ENCODE data around the gene PTPN6.

PTPN6 gene

DNA sequence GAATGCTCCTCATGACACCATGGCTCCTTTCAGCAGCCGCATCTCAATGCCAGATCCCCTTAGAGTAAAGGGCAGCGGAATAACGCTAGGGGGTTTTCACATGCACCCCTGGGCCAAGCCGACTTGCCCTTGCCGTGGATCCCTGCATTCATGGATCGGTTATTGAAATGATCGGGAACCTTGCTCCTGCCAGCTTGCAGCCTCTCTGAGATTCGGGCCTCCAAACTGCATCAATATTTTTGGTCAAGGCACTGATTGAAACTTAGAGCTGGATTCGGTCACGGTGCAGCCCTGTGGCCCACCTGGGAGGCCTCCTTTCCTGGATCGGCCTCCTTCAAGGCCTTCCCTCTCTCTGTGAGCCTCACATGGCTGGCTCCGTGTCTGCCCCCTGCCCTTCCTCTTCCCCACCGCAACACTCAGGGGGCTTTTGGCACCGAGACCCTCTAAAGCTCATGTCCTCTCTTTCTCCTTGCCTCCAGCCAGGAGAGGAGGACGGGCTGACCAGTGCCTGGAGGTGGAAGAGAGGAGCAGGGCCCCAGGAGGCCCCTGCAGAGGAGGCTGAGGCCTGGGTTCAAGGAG is 1.8 kb downstream of the PTPN6 start:
- DNase-seq, result no peak
- in situ Hi-C loops (cut with MboI; ENCODE audit: low pct_unique_long_range_greater_than_20kb, low sequenced_read_pairs), result no loop called here

DNA sequence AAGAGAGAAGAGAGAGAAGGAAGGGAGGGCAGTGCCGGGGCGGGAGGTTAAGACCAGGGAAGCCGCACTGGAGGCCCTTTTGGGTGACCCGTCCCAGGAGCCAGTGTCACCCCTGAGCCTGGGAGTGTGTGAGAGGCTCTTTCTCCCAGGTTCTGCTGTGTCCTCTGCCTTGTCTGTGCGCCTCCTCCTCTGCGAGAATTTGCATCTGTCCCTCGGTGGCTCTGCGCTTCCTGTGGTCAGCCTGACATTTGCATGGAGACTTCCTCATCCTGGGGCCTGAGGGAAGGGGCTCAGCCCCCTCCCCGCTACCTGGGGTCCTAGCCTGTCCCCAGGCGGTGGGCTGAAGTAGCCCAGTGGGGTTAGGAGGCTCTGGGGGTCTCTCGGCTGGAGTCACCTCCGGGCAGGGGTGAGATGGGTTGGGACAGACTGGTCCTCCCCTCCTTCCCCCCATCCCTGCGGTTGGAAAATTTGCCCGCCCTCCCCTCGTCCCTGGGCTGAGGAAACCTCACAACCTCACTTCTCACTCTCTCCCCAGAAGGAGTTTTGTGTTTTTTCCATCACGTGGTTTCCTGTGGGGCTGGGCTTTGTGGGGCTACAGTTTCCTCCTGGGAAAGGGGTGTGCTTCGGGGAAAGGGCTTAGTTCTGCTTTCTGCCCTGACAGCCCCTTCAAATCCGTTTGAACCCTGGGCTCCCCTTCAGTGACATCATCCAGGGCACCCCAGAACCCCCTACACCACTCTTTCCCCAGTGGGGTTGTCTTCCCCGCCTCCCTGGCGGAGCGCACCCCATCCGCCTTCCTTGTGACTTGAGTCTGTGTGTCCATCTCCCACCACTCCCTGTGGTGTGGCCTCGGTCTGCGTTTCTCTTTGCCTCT is 2.5 kb downstream of the PTPN6 start:
- DNase-seq, result peak; percentile 98
- in situ Hi-C loops (cut with MboI; ENCODE audit: low pct_unique_long_range_greater_than_20kb, low sequenced_read_pairs), result no loop called here

DNA sequence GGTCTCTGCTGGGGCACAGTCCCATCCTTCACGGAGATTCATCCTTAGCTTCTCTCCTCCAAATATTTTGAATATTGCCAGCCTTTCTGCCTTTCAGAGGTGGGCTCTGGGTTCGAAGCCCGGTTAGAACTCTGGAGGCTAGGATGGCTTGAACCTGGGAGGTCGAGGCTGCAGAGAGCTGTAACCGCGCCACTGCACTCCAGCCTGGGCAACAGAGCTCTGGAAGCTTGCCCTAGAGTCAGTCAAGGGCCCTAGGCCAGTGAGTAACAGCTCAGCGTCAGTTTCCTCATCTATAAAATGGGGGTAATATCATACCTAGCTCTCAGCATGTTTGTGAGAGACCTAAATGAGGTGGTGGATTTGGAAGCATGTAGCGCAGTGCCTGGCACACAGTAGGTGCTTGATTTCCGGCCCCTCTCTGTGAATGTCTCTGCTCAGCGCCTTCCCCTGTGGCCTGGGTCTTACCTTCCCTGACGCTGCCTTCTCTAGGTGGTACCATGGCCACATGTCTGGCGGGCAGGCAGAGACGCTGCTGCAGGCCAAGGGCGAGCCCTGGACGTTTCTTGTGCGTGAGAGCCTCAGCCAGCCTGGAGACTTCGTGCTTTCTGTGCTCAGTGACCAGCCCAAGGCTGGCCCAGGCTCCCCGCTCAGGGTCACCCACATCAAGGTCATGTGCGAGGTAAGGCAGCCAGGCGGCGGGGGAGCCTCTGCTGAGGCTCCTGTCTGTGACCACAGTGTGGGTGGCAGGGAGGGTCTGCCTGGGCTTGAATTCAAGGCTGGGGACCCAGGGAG is 3.4 kb downstream of the PTPN6 start:
- in situ Hi-C loops (cut with MboI; ENCODE audit: low pct_unique_long_range_greater_than_20kb, low sequenced_read_pairs), result no loop called here
- no peak for DNase-seq

DNA sequence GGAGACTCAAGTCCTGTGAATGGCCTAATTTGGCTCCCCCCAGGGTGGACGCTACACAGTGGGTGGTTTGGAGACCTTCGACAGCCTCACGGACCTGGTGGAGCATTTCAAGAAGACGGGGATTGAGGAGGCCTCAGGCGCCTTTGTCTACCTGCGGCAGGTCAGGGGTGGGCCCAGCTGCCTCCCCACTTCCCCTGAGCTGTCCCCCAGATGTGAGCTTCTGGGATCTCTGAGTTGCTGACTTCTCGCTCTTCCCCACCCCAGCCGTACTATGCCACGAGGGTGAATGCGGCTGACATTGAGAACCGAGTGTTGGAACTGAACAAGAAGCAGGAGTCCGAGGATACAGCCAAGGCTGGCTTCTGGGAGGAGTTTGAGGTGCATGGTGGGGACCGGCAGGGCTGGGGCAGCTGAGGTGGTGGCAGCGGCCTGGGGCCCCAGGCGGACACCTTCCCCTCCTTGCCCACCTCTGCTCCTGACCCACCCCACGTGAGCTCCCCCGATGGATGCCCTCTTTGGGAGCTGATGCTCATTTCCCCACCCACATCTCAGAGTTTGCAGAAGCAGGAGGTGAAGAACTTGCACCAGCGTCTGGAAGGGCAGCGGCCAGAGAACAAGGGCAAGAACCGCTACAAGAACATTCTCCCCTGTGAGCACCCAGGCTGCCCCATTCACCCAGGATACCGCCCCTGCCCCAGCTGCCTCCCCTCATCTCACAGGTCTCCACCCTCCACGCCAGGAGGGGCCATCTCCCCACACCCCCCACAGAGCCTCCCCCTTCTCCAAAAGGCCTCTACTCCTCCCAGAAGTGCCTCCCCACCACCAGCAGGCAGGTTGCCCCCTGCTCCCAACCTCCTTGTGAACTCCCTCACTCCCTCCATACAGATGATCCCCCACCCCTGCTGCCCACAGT is 4.2 kb downstream of the PTPN6 start:
- in situ Hi-C loops (cut with MboI; ENCODE audit: low pct_unique_long_range_greater_than_20kb, low sequenced_read_pairs), result no loop called here
- DNase-seq, result no peak

DNA sequence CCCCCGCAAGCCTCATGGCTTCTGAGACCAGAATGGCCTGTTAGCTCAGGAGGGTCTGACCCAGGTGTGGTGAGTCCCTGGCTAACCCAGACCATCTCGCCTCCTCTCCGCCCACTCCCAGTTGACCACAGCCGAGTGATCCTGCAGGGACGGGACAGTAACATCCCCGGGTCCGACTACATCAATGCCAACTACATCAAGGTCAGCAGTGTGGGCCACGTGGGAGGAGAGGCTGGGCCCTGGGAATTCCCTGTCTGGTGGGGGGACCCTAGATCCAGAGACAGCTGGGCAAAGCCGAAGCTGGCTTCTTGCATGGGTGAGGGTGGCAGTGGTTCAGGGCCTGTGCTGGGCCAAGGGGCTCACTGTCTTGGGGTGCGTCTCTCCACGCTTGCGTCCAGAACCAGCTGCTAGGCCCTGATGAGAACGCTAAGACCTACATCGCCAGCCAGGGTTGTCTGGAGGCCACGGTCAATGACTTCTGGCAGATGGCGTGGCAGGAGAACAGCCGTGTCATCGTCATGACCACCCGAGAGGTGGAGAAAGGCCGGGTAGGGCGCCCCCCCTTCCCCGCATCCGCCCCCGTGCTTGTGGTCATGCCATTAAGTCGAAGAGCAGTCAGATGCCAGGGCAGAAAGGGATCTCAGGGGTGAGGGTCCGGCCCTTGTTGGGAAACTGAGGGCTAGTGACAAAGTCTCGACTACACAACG is 5.0 kb downstream of the PTPN6 start:
- in situ Hi-C loops (cut with MboI; ENCODE audit: low pct_unique_long_range_greater_than_20kb, low sequenced_read_pairs), result no loop called here
- no peak for DNase-seq

DNA sequence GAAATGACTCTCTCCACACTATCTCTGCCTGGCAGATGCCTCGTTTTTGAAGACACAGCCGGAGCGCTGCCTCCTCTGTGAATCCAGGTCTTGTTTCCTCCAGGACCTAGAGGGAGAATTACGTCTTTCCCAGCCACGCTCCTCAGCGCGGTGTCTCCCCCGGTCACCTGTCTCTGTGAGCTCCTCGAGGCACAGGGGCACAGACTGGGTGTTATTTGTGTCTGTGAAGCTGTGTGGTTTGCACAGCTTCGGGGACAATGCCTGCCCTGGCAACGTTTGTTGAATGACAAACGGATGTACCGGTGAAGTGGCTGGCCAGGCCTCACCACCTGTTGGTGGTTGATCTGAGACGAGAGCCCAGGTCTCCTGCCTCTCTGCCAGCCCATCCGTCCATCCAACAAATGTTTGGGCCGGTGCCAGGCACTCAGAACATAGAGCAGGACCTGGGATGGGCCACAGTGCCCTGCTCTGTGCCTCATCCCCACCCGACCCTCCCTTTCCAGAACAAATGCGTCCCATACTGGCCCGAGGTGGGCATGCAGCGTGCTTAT is 6.1 kb downstream of the PTPN6 start:
- in situ Hi-C loops (cut with MboI; ENCODE audit: low pct_unique_long_range_greater_than_20kb, low sequenced_read_pairs), result no loop called here
- no peak for DNase-seq

DNA sequence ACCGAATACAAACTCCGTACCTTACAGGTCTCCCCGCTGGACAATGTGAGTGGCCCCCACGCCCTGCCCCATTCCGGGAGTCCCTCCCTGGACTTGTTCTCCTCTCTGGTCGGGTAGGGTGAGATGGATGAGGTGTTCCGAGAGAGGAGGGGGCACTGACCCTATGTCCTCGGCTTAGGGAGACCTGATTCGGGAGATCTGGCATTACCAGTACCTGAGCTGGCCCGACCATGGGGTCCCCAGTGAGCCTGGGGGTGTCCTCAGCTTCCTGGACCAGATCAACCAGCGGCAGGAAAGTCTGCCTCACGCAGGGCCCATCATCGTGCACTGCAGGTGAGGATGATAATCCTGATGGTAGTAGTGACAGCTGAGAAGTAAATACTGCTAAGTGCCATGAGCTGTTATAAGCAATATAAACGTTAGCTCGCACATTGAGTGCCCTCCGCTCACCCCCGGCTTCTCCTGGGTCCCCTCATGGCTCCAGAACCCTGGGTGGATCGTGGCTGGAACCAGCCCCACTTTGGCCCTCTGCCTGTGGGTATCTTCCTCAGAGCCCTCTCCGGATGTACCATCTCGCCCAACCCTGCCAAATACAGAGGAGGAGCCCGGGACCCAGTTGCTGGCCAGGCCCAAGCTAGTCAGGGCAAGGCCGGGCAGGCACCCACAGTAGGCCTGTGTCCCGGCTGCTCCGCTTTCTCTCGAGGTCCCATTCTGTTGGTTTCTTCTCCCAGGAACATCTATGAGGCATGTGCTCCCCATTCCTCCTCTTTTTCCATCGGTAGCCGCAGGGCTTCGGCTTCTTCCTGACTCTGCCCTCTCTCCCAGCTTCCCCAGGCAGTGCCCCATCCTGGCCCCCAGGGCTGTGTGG is 6.8 kb downstream of the PTPN6 start:
- in situ Hi-C loops (cut with MboI; ENCODE audit: low pct_unique_long_range_greater_than_20kb, low sequenced_read_pairs), result no loop called here
- DNase-seq, result no peak

DNA sequence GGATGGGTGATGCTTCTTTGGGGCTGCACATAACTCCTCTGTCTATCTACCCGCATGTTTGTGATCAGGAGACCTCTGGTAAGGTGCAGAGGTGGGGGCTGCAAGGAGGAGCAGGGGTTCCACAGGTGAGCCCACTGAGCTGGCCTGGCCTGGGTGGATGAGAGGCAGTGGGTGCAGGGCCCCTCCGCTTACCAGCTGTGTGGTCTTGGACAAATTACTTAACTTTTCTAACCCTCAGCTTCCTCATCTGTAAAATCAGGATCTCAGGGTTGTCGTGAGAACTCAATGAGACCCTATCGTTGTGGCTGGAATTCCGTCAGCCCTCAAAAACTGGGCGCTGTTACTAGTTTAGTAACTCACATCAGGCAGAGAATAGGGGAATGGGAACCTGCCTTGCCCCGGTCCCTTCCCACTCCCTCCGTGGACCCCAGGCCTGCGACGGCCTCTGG is 7.5 kb downstream of the PTPN6 start:
- no peak for DNase-seq
- in situ Hi-C loops (cut with MboI; ENCODE audit: low pct_unique_long_range_greater_than_20kb, low sequenced_read_pairs), result no loop called here

DNA sequence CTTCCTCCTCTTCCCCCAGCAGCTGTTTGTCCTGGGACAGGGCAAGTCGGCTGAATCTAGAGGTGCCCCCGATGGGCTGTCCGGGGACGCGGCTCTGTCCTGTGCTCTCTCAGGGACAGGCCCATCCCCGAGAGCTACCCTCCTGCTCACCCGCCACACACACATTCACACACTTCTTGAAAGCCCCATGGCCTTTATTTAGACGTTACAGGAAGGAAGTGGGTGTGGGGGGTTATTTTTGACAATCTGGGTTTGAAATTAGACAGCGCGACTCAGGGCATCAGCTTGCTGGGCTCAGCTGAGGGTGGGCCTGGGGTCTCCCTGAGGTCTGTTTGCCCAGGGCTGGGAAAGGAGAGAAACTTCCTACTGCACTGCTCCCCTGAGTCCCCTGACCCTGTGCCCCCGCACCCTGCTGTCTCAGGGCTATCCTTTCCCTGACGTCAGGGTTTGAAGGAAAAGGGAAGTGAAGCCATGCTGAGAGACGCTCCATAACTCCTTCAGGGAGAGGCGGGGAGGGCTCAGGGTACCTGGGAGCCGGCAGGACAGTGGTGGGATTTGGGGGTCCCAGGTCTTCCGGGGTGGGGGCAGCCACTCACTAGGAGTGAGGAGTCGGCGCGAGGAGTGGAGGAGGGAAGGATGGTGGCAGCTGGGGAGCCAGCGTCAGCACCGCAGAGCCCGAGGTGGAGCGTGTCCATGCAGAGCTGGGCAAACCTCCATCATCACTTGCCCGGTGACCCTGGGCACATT is 8.1 kb downstream of the PTPN6 start:
- peak; percentile 93 for DNase-seq
- in situ Hi-C loops (cut with MboI; ENCODE audit: low pct_unique_long_range_greater_than_20kb, low sequenced_read_pairs), result no loop called here

DNA sequence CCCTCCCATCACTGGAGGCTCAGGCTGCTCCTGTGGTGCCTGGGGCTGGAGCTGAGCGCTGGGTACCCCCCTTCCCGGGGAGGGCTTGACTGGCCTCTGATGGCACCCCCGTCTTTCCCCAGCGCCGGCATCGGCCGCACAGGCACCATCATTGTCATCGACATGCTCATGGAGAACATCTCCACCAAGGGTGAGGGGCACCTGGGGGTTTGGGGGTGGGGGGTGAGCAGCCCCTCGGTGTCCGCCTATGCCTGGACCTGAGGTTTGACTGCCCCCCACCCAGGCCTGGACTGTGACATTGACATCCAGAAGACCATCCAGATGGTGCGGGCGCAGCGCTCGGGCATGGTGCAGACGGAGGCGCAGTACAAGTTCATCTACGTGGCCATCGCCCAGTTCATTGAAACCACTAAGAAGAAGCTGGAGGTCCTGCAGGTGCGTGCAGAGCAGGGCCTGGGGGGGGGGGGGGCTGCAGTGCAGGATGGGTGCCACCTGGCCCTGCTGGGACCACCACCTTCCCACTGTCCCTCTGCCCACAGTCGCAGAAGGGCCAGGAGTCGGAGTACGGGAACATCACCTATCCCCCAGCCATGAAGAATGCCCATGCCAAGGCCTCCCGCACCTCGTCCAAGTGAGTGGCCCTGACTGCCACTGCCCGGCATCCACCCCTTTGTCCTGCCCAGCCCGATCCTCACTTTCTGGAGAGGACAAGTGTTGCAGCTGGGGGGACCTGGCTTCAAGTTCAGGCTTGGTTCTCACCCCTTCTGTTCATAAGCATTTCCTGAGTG is 8.8 kb downstream of the PTPN6 start:
- DNase-seq, result no peak
- in situ Hi-C loops (cut with MboI; ENCODE audit: low pct_unique_long_range_greater_than_20kb, low sequenced_read_pairs), result no loop called here

DNA sequence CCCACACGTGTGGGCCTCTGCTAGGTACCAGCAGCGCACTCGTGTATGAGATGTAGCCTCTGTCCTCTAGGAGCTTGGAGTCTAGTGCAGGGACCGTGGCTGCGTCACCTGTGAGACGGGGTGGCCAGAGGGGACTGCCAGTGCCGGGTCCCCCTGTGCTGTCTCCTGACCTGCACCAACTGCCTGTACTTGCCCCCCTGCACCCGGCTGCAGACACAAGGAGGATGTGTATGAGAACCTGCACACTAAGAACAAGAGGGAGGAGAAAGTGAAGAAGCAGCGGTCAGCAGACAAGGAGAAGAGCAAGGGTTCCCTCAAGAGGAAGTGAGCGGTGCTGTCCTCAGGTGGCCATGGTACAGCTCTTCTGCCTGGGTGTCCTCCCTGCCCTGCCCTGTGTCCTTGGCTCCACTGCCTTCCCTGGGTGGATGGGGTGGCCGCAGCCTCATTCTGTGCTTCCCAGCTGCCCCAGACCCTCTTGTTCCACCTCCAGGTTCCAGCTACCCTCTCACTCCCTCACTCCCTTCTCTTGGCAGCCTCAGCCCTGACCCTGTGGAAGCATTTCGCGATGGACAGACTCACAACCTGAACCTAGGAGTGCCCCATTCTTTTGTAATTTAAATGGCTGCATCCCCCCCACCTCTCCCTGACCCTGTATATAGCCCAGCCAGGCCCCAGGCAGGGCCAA is 9.6 kb downstream of the PTPN6 start:
- in situ Hi-C loops (cut with MboI; ENCODE audit: low pct_unique_long_range_greater_than_20kb, low sequenced_read_pairs), result no loop called here
- peak; percentile 66 for DNase-seq

DNA sequence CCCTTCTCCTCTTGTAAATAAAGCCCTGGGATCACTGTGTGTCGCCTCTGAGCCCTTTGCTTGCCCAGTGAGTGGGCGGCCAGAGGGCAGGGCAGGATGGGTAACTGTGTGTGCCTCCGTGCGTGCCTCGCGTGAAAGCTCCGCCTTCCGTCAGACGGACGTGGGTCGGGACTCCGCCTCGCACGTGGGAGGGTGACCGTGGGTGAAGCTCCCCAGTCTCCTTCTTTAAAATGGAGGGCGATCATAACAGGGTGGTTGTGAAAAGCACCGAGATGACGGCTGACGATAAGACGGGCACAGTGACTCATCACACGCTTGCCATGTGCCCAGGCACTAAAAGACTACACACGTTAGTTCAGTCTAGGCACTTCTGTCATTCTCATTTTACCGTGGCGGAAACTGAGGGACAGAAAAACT is 10.1 kb downstream of the PTPN6 start:
- in situ Hi-C loops (cut with MboI; ENCODE audit: low pct_unique_long_range_greater_than_20kb, low sequenced_read_pairs), result no loop called here
- DNase-seq, result no peak

DNA sequence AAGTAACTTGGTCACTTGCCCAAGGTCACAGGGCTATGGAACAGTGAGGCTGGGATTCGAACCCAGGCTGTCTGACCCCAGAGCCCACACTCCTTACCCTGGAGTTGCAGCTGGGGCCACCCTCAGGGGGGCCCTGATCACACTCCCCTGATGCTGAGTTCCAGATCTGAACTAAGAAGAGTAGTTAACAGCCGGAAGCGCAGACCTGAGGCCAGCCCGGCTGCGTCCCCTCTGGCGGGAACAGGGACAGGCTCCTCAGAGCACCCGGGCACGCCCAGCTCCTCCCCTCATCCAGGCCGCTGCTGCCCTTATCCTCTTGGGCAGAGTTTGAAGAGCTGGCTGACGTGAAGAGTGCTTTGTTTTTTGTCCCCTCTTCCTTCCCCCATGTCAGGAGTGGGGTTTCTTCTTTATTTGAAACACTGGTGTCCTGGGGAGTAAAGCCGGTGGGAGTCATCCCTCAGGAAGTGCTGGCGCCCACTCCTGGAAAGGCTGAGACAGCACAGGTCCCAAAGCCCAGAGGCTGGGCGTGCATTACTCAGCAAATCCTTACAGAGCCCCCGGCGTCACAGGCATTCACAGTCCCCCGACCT is 10.6 kb downstream of the PTPN6 start:
- in situ Hi-C loops (cut with MboI; ENCODE audit: low pct_unique_long_range_greater_than_20kb, low sequenced_read_pairs), result no loop called here
- peak; percentile 88 for DNase-seq

DNA sequence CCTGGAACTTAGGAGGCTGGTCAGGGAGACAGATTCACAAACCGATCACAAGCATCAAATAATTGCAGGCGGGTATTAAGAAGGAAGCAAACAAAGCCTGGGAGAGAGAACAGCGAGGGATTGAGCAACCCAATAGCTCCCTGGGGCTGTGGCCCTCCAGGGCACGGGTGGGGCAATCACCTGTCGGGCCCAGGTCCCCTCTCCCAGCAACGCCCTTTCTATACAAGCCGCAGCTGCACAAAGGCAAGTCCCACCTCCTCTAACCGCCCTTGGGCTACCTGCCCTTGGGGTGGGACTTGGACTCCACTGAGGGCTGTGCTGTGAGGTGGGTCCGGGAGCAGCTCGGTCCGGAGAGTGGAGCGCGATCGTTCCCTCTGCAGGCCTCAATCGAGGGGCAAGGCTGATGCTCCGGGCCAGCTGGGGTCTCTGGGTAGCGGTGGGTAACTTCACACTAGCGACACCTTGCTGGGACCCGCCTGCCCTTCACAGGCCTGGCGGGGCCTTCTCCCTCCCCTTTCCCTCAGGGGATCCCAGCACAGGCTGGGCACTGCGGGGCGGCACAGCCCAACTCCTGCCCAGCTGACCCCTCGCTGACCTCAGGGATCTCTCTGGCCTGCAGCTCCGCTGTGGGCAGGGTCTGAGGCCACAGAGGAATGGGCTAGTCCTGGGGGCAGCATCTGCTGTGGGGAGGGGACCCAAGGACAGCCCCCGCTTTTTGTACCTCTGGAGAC is 11.3 kb downstream of the PTPN6 start:
- DNase-seq, result no peak
- in situ Hi-C loops (cut with MboI; ENCODE audit: low pct_unique_long_range_greater_than_20kb, low sequenced_read_pairs), result no loop called here

All from KBM-7 (cell line).